ENCODE data around the gene EHBP1. TPM values are rescaled to one million over a fixed set of nuclear protein-coding genes. Genes with fewer than 3 reads are reported as not detected.
A peak's percentile ranks its signal among the peaks of the same experiment; 100 is the strongest.

The EHBP1 gene
- polyA plus RNA-seq, 3 donors, result 4.2 to 6.1 (median 6.0) TPM

GRCh38 chr2:62705859-62706720 is 577 bp downstream of the EHBP1 start:
- under 1% methylated on average over 54 of the region's 57 CpGs for WGBS (ENCODE audit: insufficient coverage)
- peak in 2 of 3 donors; percentile 16 to 54 for DNase-seq
- intact Hi-C loops (cut with micrococcal nuclease), result loop anchor here (5.0 to 10.0 kb wide), 4 partner anchors 511 to 1136 kb away; partner anchors contain the start of genes B3GNT2 (in 1 of the 2), CCT4 (in 1 of the 2), MDH1 (in 1 of the 2) and UGP2 (in 1 of the 2)

More at GRCh38 chr2:62705859-62706720, 577 bp downstream of the EHBP1 start:
- peak overlapping the region in 1 of 2 donors; percentile 11 for H3K27ac ChIP-seq (ENCODE audit: low read depth in 1 of 2, low read length in 2 of 2)
- peak overlapping the region; percentile 95 for H2AFZ ChIP-seq (ENCODE audit: insufficient read depth, low read depth, low read length, poor library complexity, severe bottlenecking)
- no peaks in the 10 kb centered on the region for H4K20me1 ChIP-seq (ENCODE audit: insufficient read depth, low read length)
- no peaks in the 10 kb centered on the region for H3K9me3 ChIP-seq (replicated peaks in 1 of 2; ENCODE audit: control insufficient read depth in 1 of 2, insufficient read depth in 1 of 2, low read length in 2 of 2)
- Mint-ChIP-seq H3K9me3 (peaks cover 0 to 2% (median 0%) of the 10 kb centered on the region in 7 donors), H3K4me1 (peaks cover 32% of the 10 kb centered on the region), H3K4me3 (peak overlapping the region; percentile 92 to 95), H3K27me3 (ENCODE audit: low read depth in 3 of 3) (peaks cover 0 to 6% (median 3%) of the 10 kb centered on the region in 3 donors), H3K36me3 (peaks cover 6 to 9% of the 10 kb centered on the region in 2 donors), H3K27ac (peak overlapping the region in 6 of 7 donors; percentile 19 to 89 (median 77))
- peaks cover 17 to 20% of the 10 kb centered on the region in 2 donors for H3K4me1 ChIP-seq (ENCODE audit: control insufficient read depth in 1 of 2, insufficient read depth in 2 of 2, low read length in 2 of 2)
- H3K9ac ChIP-seq (ENCODE audit: insufficient read depth, low read length, poor library complexity, severe bottlenecking), result peak overlapping the region; percentile 60
- TF ChIP-seq, protein P1, sequence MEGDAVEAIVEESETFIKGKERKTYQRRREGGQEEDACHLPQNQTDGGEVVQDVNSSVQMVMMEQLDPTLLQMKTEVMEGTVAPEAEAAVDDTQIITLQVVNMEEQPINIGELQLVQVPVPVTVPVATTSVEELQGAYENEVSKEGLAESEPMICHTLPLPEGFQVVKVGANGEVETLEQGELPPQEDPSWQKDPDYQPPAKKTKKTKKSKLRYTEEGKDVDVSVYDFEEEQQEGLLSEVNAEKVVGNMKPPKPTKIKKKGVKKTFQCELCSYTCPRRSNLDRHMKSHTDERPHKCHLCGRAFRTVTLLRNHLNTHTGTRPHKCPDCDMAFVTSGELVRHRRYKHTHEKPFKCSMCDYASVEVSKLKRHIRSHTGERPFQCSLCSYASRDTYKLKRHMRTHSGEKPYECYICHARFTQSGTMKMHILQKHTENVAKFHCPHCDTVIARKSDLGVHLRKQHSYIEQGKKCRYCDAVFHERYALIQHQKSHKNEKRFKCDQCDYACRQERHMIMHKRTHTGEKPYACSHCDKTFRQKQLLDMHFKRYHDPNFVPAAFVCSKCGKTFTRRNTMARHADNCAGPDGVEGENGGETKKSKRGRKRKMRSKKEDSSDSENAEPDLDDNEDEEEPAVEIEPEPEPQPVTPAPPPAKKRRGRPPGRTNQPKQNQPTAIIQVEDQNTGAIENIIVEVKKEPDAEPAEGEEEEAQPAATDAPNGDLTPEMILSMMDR (IDR thresholded peaks at IDR 0.05), result no peak
- H3K4me3 ChIP-seq (replicated peaks in 1 of 3; ENCODE audit: low read depth in 2 of 3, low read length in 3 of 3), result peak overlapping the region; percentile 61 to 83 (median 71)
- H3K27me3 ChIP-seq (ENCODE audit: control insufficient read depth in 2 of 2, insufficient read depth in 2 of 2, low read length in 2 of 2), result no peaks in the 10 kb centered on the region
- H3K79me2 ChIP-seq (ENCODE audit: insufficient read depth, low read length), result no peaks in the 10 kb centered on the region
- peak overlapping the region; percentile 84 for H3K4me2 ChIP-seq (replicated peaks; ENCODE audit: extremely low read depth, low read length, poor library complexity, severe bottlenecking)
- H3K36me3 ChIP-seq (replicated peaks in 1 of 2; ENCODE audit: control insufficient read depth in 1 of 2, insufficient read depth in 2 of 2, low read length in 2 of 2), result peaks cover 4 to 13% of the 10 kb centered on the region in 2 donors

All from CD14-positive monocyte (primary cell).